OCI-LY1 (cell line): ENCODE data around the gene OSMR.

Experiments
- CTCF ChIP-seq: fragments of 200-600 bp; sonication (generic), shearing (Covaris generic); IDR thresholded peaks from 2 replicates; pipeline ENCODE4 v1.5.1; 2017; ENCODE audit warnings: mild to moderate bottlenecking, antibody characterized with exemption, low read length, moderate library complexity, mixed read lengths
- EZH2 ChIP-seq: fragments of 200-600 bp; sonication (generic), shearing (Covaris generic); IDR thresholded peaks from 2 replicates; pipeline ENCODE4 v1.8.0; 2017; ENCODE audit warnings: borderline replicate concordance, mixed run types, mild to moderate bottlenecking, antibody characterized with exemption, low read length, moderate library complexity, mixed read lengths

DNA sequence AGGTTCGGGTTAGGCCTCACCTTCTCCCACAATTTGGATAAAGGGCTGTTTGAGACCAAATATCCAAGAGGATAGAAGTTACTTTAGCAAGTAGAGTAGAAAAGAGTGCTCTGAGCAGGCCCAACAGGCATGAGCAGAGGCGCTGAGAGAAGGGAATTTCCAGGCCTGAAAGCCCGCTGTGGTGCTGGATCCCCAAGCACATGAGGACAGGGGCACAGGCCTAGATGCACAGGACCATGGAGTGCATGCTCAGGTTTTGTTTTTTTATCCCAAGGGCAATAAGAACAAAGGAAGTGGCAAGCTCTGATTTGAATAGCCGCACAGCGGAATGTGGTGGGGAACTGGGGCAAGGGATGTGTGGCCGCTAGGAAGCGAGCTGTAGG lies 33.3 kb downstream of the OSMR start:
- TF ChIP-seq CTCF (no peak), EZH2 (no peak)
